Measurements from ENCODE around the gene TESK1. TPM values are rescaled to one million over a fixed set of nuclear protein-coding genes. Genes with fewer than 3 reads are reported as not detected.

The TESK1 gene
- polyA plus RNA-seq (2013, experiment 1 of 2), result 23.9 TPM
- 22.7 TPM for polyA plus RNA-seq (2013, experiment 2 of 2)

- no peak within 1 kb of the TSS for H3K14ac ChIP-seq (ENCODE audit: low read length)
- peak within 1 kb of the TSS; percentile 81 for H2BK15ac ChIP-seq (ENCODE audit: low read length)
- peak within 1 kb of the TSS; percentile 92 for H3K18ac ChIP-seq (ENCODE audit: low read length)
- peaks cover 21 to 28% of the 10 kb centered on the region in 2 donors for H3K36me3 ChIP-seq (replicated peaks in 1 of 2; ENCODE audit: control insufficient read depth in 2 of 2, insufficient read depth in 2 of 2, low read length in 2 of 2)
- WGBS, 2 donors (ENCODE audit: extremely low coverage in 2 of 2, insufficient read length in 2 of 2, insufficient replicate concordance in 1 of 2), result no CpG with 5 or more reads among the region's 55 CpGs
- no peak within 1 kb of the TSS for H2BK12ac ChIP-seq (ENCODE audit: low read length)
- no peak within 1 kb of the TSS for H4K8ac ChIP-seq (ENCODE audit: low read depth, low read length)
- H3K4ac ChIP-seq (ENCODE audit: low read length), result no peak within 1 kb of the TSS
- no peak within 1 kb of the TSS for H2BK120ac ChIP-seq (ENCODE audit: low read depth, low read length)
- H3K4me2 ChIP-seq (ENCODE audit: insufficient read depth, low read length, poor library complexity, severe bottlenecking), result peak within 1 kb of the TSS; percentile 92
- H3K27me3 ChIP-seq (ENCODE audit: control insufficient read depth in 3 of 3, insufficient read depth in 3 of 3, low read depth in 1 of 3, low read length in 3 of 3), result no peaks in the 10 kb centered on the region
- peak within 1 kb of the TSS; percentile 72 to 91 for H3K4me3 ChIP-seq (ENCODE audit: low read length in 2 of 2)
- peak; percentile 85 for DNase-seq (ENCODE audit: low spot score)
- peak within 1 kb of the TSS; percentile 87 for H2AFZ ChIP-seq (ENCODE audit: low read length)
- H3K23ac ChIP-seq (ENCODE audit: low read depth, low read length, poor library complexity), result peak within 1 kb of the TSS; percentile 86
- peaks cover 9 to 10% of the 10 kb centered on the region in 2 donors for H3K4me1 ChIP-seq (ENCODE audit: control insufficient read depth in 2 of 2, insufficient read depth in 1 of 2, low read depth in 1 of 2, low read length in 2 of 2)
- no peaks in the 10 kb centered on the region for H3K9me3 ChIP-seq (replicated peaks in 1 of 2; ENCODE audit: control insufficient read depth in 2 of 2, insufficient read depth in 1 of 2, low read depth in 1 of 2, low read length in 2 of 2)
- peak within 1 kb of the TSS; percentile 75 for H3K27ac ChIP-seq (replicated peaks; ENCODE audit: low read length)
- H3K79me1 ChIP-seq (ENCODE audit: low read depth, low read length), result peaks cover 5% of the 10 kb centered on the region
- H3K9ac ChIP-seq (ENCODE audit: low read depth, low read length, poor library complexity), result peak within 1 kb of the TSS; percentile 88
- H2AK5ac ChIP-seq (ENCODE audit: low read depth, low read length), result peak within 1 kb of the TSS; percentile 6
- H4K91ac ChIP-seq (ENCODE audit: low read depth, low read length, poor library complexity), result no peak within 1 kb of the TSS
- H2BK5ac ChIP-seq (ENCODE audit: low read length), result no peak within 1 kb of the TSS
These were observed at the start of gene TESK1 for GRCh38 chr9:35604578-35605350. Gene TESK1, plus strand, starts transcription at chr9:35605262. Its CDS starts 358 bp downstream, at chr9:35605620.

- Histone ChIP-seq H3K9ac (ENCODE audit: low read depth, low read length, poor library complexity) (no peak overlapping the region), H3K18ac (ENCODE audit: low read length) (no peak overlapping the region), H3K27ac (replicated peaks; ENCODE audit: low read length) (no peak overlapping the region), H4K8ac (ENCODE audit: low read depth, low read length) (no peak overlapping the region), H3K4me2 (ENCODE audit: insufficient read depth, low read length, poor library complexity, severe bottlenecking) (no peak overlapping the region), H2AFZ (ENCODE audit: low read length) (no peak overlapping the region), H3K79me1 (ENCODE audit: low read depth, low read length) (no peaks in the 10 kb centered on the region), H3K36me3 (replicated peaks in 1 of 2; ENCODE audit: control insufficient read depth in 2 of 2, insufficient read depth in 2 of 2, low read length in 2 of 2) (peaks cover 20 to 46% of the 10 kb centered on the region in 2 donors), H2AK5ac (ENCODE audit: low read depth, low read length) (no peak overlapping the region), H3K4me3 (ENCODE audit: low read length in 2 of 2) (no peak overlapping the region), H2BK15ac (ENCODE audit: low read length) (no peak overlapping the region), H3K4ac (ENCODE audit: low read length) (no peak overlapping the region), H3K14ac (ENCODE audit: low read length) (no peak overlapping the region), H3K23ac (ENCODE audit: low read depth, low read length, poor library complexity) (no peak overlapping the region), H3K4me1 (ENCODE audit: control insufficient read depth in 2 of 2, insufficient read depth in 1 of 2, low read depth in 1 of 2, low read length in 2 of 2) (peaks cover 3 to 7% of the 10 kb centered on the region in 2 donors), H3K27me3 (ENCODE audit: control insufficient read depth in 3 of 3, insufficient read depth in 3 of 3, low read depth in 1 of 3, low read length in 3 of 3) (no peaks in the 10 kb centered on the region), H2BK12ac (ENCODE audit: low read length) (no peak overlapping the region), H2BK5ac (ENCODE audit: low read length) (peak overlapping the region; percentile 17), H3K9me3 (replicated peaks in 1 of 2; ENCODE audit: control insufficient read depth in 2 of 2, insufficient read depth in 1 of 2, low read depth in 1 of 2, low read length in 2 of 2) (no peaks in the 10 kb centered on the region), H4K91ac (ENCODE audit: low read depth, low read length, poor library complexity) (no peak overlapping the region), H2BK120ac (ENCODE audit: low read depth, low read length) (no peak overlapping the region)
- no peak for DNase-seq (ENCODE audit: low spot score)
- no CpG with 5 or more reads among the region's 10 CpGs for WGBS, 2 donors (ENCODE audit: extremely low coverage in 2 of 2, insufficient read length in 2 of 2, insufficient replicate concordance in 1 of 2)
These were observed 49.2 kb upstream of the TESK1 start for GRCh38 chr9:35555881-35556280.

- no peak overlapping the region for H3K27ac ChIP-seq (replicated peaks; ENCODE audit: low read length)
- H3K9ac ChIP-seq (ENCODE audit: low read depth, low read length, poor library complexity), result no peak overlapping the region
- no peak overlapping the region for H3K14ac ChIP-seq (ENCODE audit: low read length)
- H3K4me3 ChIP-seq (ENCODE audit: low read length in 2 of 2), result no peak overlapping the region
- H2BK15ac ChIP-seq (ENCODE audit: low read length), result no peak overlapping the region
- no CpG with 5 or more reads among the region's 3 CpGs for WGBS, 2 donors (ENCODE audit: extremely low coverage in 2 of 2, insufficient read length in 2 of 2, insufficient replicate concordance in 1 of 2)
- no peak overlapping the region for H4K8ac ChIP-seq (ENCODE audit: low read depth, low read length)
- no peak overlapping the region for H2BK12ac ChIP-seq (ENCODE audit: low read length)
- H2AK5ac ChIP-seq (ENCODE audit: low read depth, low read length), result no peak overlapping the region
- H3K9me3 ChIP-seq (replicated peaks in 1 of 2; ENCODE audit: control insufficient read depth in 2 of 2, insufficient read depth in 1 of 2, low read depth in 1 of 2, low read length in 2 of 2), result no peaks in the 10 kb centered on the region
- no peaks in the 10 kb centered on the region for H3K27me3 ChIP-seq (ENCODE audit: control insufficient read depth in 3 of 3, insufficient read depth in 3 of 3, low read depth in 1 of 3, low read length in 3 of 3)
- DNase-seq (ENCODE audit: low spot score), result no peak
- no peak overlapping the region for H3K4me2 ChIP-seq (ENCODE audit: insufficient read depth, low read length, poor library complexity, severe bottlenecking)
- H2BK120ac ChIP-seq (ENCODE audit: low read depth, low read length), result no peak overlapping the region
- no peak overlapping the region for H3K18ac ChIP-seq (ENCODE audit: low read length)
- H4K91ac ChIP-seq (ENCODE audit: low read depth, low read length, poor library complexity), result no peak overlapping the region
- no peak overlapping the region for H2BK5ac ChIP-seq (ENCODE audit: low read length)
- H3K79me1 ChIP-seq (ENCODE audit: low read depth, low read length), result no peaks in the 10 kb centered on the region
- H3K4ac ChIP-seq (ENCODE audit: low read length), result no peak overlapping the region
- peaks cover 3 to 7% of the 10 kb centered on the region in 2 donors for H3K4me1 ChIP-seq (ENCODE audit: control insufficient read depth in 2 of 2, insufficient read depth in 1 of 2, low read depth in 1 of 2, low read length in 2 of 2)
- H3K23ac ChIP-seq (ENCODE audit: low read depth, low read length, poor library complexity), result no peak overlapping the region
- peaks cover 20 to 49% of the 10 kb centered on the region in 2 donors for H3K36me3 ChIP-seq (replicated peaks in 1 of 2; ENCODE audit: control insufficient read depth in 2 of 2, insufficient read depth in 2 of 2, low read length in 2 of 2)
- no peak overlapping the region for H2AFZ ChIP-seq (ENCODE audit: low read length)
These were observed 48.3 kb upstream of the TESK1 start for GRCh38 chr9:35556776-35557175.

GRCh38 chr9:35557320-35557719 is 47.7 kb upstream of the TESK1 start:
- Histone ChIP-seq H3K23ac (ENCODE audit: low read depth, low read length, poor library complexity) (no peak overlapping the region), H3K9ac (ENCODE audit: low read depth, low read length, poor library complexity) (no peak overlapping the region), H4K8ac (ENCODE audit: low read depth, low read length) (no peak overlapping the region), H3K36me3 (replicated peaks in 1 of 2; ENCODE audit: control insufficient read depth in 2 of 2, insufficient read depth in 2 of 2, low read length in 2 of 2) (peaks cover 20 to 49% of the 10 kb centered on the region in 2 donors), H2BK120ac (ENCODE audit: low read depth, low read length) (no peak overlapping the region), H2BK5ac (ENCODE audit: low read length) (no peak overlapping the region), H2BK15ac (ENCODE audit: low read length) (no peak overlapping the region), H4K91ac (ENCODE audit: low read depth, low read length, poor library complexity) (no peak overlapping the region), H3K9me3 (replicated peaks in 1 of 2; ENCODE audit: control insufficient read depth in 2 of 2, insufficient read depth in 1 of 2, low read depth in 1 of 2, low read length in 2 of 2) (no peaks in the 10 kb centered on the region), H3K27me3 (ENCODE audit: control insufficient read depth in 3 of 3, insufficient read depth in 3 of 3, low read depth in 1 of 3, low read length in 3 of 3) (no peaks in the 10 kb centered on the region), H2AFZ (ENCODE audit: low read length) (no peak overlapping the region), H3K14ac (ENCODE audit: low read length) (no peak overlapping the region), H3K4me1 (ENCODE audit: control insufficient read depth in 2 of 2, insufficient read depth in 1 of 2, low read depth in 1 of 2, low read length in 2 of 2) (peaks cover 3 to 7% of the 10 kb centered on the region in 2 donors), H2AK5ac (ENCODE audit: low read depth, low read length) (no peak overlapping the region), H3K18ac (ENCODE audit: low read length) (no peak overlapping the region), H3K4me3 (ENCODE audit: low read length in 2 of 2) (no peak overlapping the region), H3K4me2 (ENCODE audit: insufficient read depth, low read length, poor library complexity, severe bottlenecking) (no peak overlapping the region), H3K4ac (ENCODE audit: low read length) (no peak overlapping the region), H3K79me1 (ENCODE audit: low read depth, low read length) (no peaks in the 10 kb centered on the region), H2BK12ac (ENCODE audit: low read length) (no peak overlapping the region), H3K27ac (replicated peaks; ENCODE audit: low read length) (no peak overlapping the region)
- no peak for DNase-seq (ENCODE audit: low spot score)
- no CpG with 5 or more reads among the region's 6 CpGs for WGBS, 2 donors (ENCODE audit: extremely low coverage in 2 of 2, insufficient read length in 2 of 2, insufficient replicate concordance in 1 of 2)

Measured in neuronal stem cell (in vitro differentiated cells).